ENCODE data around the gene GGN.
A peak's percentile ranks its signal among the peaks of the same experiment; 100 is the strongest.

GGN gene

GRCh38 chr19:38362076-38362945 lies 25.5 kb downstream of the GGN start:
- DNase-seq (ENCODE audit: low read depth, low spot score), result peak; percentile 89

- peak; percentile 90 for DNase-seq (ENCODE audit: low read depth, low spot score)
Measured at GRCh38 chr19:38361633-38362075, 26.2 kb downstream of the GGN start.

- no peak for DNase-seq (ENCODE audit: low read depth, low spot score)
Measured at GRCh38 chr19:38360839-38361631, 26.8 kb downstream of the GGN start.

- DNase-seq (ENCODE audit: low read depth, low spot score), result no peak
Measured at GRCh38 chr19:38360351-38360750, 27.5 kb downstream of the GGN start.

GRCh38 chr19:38359242-38360021 lies 28.4 kb downstream of the GGN start:
- DNase-seq (ENCODE audit: low read depth, low spot score), result no peak

GRCh38 chr19:38358071-38358470 lies 29.8 kb downstream of the GGN start:
- DNase-seq (ENCODE audit: low read depth, low spot score), result no peak

DNA sequence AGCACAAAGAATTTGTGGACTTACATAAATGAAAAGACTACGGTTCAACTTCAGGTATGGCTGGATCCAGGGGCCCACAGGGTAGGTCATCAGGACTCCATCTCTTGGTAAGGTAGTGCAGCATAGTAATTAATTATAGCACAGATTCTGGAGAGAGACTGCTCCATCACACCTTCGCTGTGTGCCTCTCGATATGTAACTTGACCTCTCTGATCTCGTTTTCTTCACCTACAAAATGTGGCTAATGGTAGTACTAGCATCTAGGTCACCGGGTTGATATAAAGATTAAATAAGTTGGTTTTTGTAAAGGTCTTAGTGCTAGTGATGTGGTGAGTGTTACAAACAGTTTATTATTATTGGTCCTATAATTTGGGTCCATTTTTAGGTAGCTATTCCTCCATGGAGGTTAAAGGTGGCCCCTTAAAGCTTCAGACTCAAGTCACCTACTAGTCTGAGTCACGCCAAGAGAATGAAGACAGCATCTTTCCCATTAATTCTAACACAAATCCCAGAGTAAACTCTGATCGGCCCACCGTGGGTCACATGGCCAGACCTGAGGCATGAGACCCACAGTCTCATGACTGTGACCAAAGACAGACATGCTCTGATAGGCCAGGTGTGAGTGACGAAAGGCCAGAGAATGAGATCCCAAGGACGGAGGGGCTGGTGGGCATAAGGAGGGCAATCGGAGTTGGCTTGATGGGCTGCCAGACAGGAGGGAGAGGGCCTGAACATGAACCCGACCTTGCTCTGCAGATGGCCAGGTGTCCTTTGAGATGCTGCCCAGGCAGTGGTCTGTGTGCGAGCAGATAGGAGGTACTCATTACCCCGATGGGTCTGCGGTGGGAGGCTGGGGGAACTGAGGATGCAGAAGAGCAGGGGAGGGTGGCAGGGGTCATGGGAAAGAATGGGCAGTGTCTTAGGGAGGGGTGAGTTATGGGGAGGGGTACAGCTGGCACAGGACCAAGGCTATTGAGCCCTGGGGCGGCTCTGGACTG lies 31.8 kb downstream of the GGN start:
- DNase-seq (ENCODE audit: low read depth, low spot score), result no peak

DNA sequence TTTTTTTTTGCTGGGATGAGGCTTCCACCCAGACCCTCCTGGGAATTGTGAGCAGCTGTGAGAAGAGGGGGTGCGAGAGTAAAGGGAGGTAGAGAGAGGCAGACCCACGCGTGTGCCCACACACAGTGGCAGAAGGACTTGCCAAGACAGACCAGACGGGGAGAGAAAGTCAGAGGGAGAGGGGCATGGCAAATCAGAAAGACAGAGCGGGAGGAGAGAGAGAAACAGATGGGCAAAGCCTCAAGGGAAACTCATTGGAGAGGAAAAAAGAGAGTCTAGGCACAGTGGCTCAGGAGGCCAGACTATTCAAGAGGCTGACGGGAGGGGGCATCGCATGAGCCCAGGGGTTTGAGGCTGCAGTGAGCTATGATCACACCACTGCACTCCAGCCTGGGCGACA lies 35.2 kb downstream of the GGN start:
- no peak for DNase-seq (ENCODE audit: low read depth, low spot score)

DNA sequence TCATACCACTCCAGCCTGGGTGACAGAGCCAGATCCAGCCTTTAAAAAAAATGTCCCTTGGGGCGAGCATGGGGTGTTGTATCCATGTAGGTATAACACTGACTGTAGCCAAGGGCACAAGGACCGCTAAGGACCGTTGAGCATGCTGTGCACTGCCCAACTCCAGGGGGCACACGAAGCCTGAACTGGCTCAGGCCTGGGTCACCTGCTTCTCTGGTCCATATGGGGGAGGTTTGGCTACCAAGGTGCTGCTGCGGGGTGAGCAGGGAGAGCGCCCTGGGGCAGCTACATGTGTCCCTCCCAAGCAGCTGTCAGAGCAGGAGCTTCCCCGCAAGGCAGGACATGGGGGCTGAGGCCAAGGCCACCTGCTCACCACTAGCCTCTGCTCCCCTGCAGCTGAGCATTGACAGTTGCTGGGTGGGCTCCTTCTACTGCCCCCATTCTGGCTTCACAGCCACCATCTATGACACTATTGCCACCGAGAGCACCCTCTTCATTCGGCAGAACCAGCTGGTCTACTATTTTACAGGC lies 35.9 kb downstream of the GGN start:
- no peak for DNase-seq (ENCODE audit: low read depth, low spot score)

DNA sequence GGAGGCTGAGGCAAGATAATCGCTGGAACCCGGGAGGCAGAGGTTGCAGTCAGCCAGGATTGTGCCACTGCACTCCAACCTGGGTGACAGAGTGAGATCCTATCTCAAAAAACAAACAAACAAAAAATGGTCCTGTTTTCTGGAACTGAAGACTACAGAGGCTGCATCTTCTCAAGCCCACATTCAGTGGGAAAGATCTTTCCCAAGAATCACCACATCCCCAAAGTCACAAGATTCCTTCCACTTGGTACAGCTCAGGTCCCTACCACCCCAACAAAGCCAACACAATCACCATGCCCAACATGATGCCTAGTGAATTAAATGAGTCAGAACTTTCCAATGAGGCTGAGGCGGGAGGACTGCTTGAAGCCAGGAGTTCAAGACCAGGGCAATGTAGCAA lies 37.0 kb downstream of the GGN start:
- no peak for DNase-seq (ENCODE audit: low read depth, low spot score)

- peak; percentile 27 for DNase-seq (ENCODE audit: low read depth, low spot score)
Measured at GRCh38 chr19:38346837-38347236, 41.0 kb downstream of the GGN start.

DNA sequence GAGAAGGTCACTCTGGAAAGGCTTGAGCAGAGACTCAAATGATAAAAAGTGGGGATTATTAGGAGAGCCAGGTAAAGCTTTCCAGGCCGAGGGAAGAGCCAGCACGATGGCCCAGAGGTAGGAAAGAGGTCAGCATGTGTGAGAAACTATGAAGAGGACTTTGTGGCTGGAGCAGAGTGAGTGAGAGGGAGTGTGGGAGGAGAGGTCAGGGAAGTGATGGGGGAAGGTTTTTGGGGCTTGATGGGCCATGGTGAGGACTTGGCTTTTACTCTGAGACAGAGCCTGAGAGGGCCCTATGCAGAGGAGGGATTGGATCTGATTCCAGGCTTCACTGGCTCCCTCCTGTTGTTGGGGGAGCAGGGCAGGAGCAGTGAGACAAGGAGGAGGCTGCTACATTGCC lies 46.9 kb downstream of the GGN start:
- DNase-seq (ENCODE audit: low read depth, low spot score), result no peak

GRCh38 chr19:38339011-38339410 lies 48.8 kb downstream of the GGN start:
- DNase-seq (ENCODE audit: low read depth, low spot score), result peak; percentile 63

DNA sequence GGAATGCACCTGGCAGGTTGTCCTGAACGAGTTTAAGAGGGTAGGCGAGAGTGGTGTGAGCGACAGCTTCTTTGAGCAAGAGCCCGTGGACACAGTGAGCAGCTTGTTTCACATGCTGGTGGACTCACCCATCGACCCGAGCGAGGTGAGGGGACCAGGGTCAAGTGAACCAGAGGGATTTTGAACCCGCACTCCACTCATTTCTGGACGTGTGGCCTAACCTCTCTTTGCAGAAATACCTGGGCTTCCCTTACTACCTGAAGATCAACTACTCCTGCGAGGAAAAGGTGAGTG lies 50.5 kb downstream of the GGN start:
- DNase-seq (ENCODE audit: low read depth, low spot score), result no peak

- peak; percentile 96 for DNase-seq (ENCODE audit: low read depth, low spot score)
Measured at GRCh38 chr19:38336638-38337359, 51.0 kb downstream of the GGN start.

DNA sequence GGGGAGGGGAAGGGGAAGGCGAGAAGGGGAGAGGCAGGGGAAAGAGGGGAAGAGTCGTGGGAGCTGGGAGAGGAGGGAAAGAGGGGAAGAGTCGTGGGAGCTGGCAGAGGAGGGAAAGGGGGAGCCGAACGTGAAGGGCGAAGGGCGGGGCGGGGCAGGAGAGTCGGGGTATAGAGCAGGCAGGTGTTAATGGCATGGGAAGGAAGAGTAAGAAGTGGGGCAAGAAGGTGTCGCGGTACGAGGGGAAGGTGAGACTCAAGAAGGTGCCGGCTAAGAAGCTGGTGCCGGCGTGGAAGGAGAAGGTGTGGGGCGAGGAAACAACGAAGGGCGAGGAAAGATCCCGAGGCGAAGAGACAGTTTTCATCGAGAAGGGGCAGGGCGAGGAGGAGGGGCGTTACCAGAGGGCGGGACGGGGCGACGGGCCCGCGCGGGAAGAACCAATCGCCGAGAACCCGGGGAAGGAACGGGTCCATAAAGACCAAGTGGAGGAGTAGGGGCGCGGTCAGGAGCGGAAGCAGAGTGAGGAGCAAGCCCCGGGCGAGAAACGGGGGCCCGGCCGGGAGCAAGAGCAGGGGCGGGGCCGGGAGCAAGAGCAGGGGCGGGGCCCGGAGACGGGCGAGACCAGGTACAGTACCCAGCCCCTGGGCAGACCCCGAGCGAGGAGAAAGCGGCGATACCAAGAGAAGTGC lies 51.7 kb downstream of the GGN start:
- DNase-seq (ENCODE audit: low read depth, low spot score), result peak; percentile 97
